ENCODE measurements around the gene SERTAD4. TPM values are rescaled to one million over a fixed set of nuclear protein-coding genes. Genes with fewer than 3 reads are reported as not detected.

SERTAD4 gene
- polyA plus RNA-seq, 3 donors: not detected

DNA sequence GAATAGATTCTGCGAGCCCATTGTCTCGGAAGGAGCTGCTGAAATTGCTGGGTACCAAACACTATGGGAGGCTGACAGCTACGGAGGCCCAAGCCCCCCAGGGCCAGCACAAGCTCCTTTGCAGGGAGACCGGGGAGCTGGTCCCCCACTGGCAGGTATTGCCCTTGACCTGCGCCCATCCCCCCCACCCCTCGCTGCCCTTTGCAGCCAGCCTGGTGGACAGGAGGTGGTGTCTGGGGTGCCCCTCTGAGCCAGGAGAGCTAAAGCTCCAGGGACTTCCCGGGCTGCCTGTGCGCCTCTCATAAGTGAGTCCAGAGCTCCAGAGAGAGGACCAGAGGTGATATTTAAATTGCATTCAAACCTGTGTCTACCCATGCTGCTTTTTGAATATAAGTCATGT, 5.4 kb downstream of the SERTAD4 start:
- Histone ChIP-seq H3K27ac (ENCODE audit: low read depth in 1 of 2, low read length in 2 of 2) (no peak overlapping the region), H3K4me3 (replicated peaks in 1 of 3; ENCODE audit: low read depth in 2 of 3, low read length in 3 of 3) (no peak overlapping the region), H2AFZ (ENCODE audit: insufficient read depth, low read depth, low read length, poor library complexity, severe bottlenecking) (no peak overlapping the region), H3K9ac (ENCODE audit: insufficient read depth, low read length, poor library complexity, severe bottlenecking) (no peak overlapping the region), H3K36me3 (replicated peaks in 1 of 2; ENCODE audit: control insufficient read depth in 1 of 2, insufficient read depth in 2 of 2, low read length in 2 of 2) (no peaks in the 10 kb centered on the region), H3K27me3 (ENCODE audit: control insufficient read depth in 2 of 2, insufficient read depth in 2 of 2, low read length in 2 of 2) (peaks cover 45 to 68% of the 10 kb centered on the region in 2 donors), H3K4me2 (replicated peaks; ENCODE audit: extremely low read depth, low read length, poor library complexity, severe bottlenecking) (no peak overlapping the region), H3K79me2 (ENCODE audit: insufficient read depth, low read length) (no peaks in the 10 kb centered on the region), H4K20me1 (ENCODE audit: insufficient read depth, low read length) (no peaks in the 10 kb centered on the region), H3K9me3 (replicated peaks in 1 of 2; ENCODE audit: control insufficient read depth in 1 of 2, insufficient read depth in 1 of 2, low read length in 2 of 2) (no peaks in the 10 kb centered on the region), H3K4me1 (ENCODE audit: control insufficient read depth in 1 of 2, insufficient read depth in 2 of 2, low read length in 2 of 2) (no peaks in the 10 kb centered on the region)
- TF ChIP-seq CTCF (IDR thresholded peaks at IDR 0.05): no peak
- intact Hi-C loops (cut with micrococcal nuclease): no loop called here
- Mint-ChIP-seq H3K4me3 (no peak overlapping the region), H3K27ac (no peak overlapping the region), H3K4me1 (no peaks in the 10 kb centered on the region), H3K27me3 (ENCODE audit: low read depth in 3 of 3) (peaks cover 37 to 64% (median 50%) of the 10 kb centered on the region in 3 donors), H3K36me3 (no peaks in the 10 kb centered on the region), H3K9me3 (peaks cover 0 to 5% (median 0%) of the 10 kb centered on the region in 7 donors)
- DNase-seq: no peak
- 97% methylated on average over 6 of the region's 8 CpGs for WGBS (ENCODE audit: insufficient coverage)

DNA sequence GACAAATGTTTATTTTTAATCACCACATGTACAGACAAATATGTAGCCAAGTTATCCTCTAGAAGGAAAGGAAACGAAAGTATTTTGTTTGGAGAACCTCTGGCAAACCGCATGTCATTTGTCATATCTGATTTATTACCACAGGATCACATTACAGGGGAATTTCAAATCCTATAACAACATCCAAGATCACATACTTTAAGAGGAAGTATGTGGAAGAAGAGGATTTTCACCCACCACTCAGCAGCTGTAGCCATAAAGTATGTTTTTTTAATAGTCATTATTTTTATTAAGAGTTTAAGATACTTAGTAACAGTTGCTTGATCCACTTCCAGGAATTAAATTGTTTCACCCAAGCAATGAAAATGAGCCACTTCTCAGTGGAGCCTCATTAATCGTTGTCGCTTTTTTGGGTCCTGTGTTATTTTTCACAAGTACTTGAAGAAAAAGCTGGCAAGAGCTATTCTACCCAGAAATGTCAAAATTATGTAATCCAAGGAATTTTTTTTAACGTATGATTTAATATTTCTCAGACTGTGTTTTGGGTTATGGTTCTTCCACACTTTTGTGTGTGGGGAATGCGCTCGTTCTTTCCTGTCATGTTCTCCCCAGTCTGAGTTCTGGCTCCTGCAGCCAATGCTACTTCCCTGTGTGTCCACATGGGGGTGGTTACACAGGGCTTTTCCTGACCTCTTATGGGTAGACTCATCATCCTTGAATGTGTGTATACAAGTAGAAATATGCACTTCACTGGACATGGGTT, 6.9 kb downstream of the SERTAD4 start:
- Mint-ChIP-seq H3K9me3 (peaks cover 0 to 1% (median 0%) of the 10 kb centered on the region in 7 donors), H3K36me3 (no peaks in the 10 kb centered on the region), H3K27ac (no peak overlapping the region), H3K27me3 (ENCODE audit: low read depth in 3 of 3) (peaks cover 28 to 55% (median 37%) of the 10 kb centered on the region in 3 donors), H3K4me1 (no peaks in the 10 kb centered on the region), H3K4me3 (no peak overlapping the region)
- Histone ChIP-seq H3K9ac (ENCODE audit: insufficient read depth, low read length, poor library complexity, severe bottlenecking) (no peak overlapping the region), H3K4me1 (ENCODE audit: control insufficient read depth in 1 of 2, insufficient read depth in 2 of 2, low read length in 2 of 2) (no peaks in the 10 kb centered on the region), H3K79me2 (ENCODE audit: insufficient read depth, low read length) (no peaks in the 10 kb centered on the region), H3K27ac (ENCODE audit: low read depth in 1 of 2, low read length in 2 of 2) (no peak overlapping the region), H2AFZ (ENCODE audit: insufficient read depth, low read depth, low read length, poor library complexity, severe bottlenecking) (no peak overlapping the region), H3K9me3 (replicated peaks in 1 of 2; ENCODE audit: control insufficient read depth in 1 of 2, insufficient read depth in 1 of 2, low read length in 2 of 2) (no peaks in the 10 kb centered on the region), H3K36me3 (replicated peaks in 1 of 2; ENCODE audit: control insufficient read depth in 1 of 2, insufficient read depth in 2 of 2, low read length in 2 of 2) (no peaks in the 10 kb centered on the region), H3K4me3 (replicated peaks in 1 of 3; ENCODE audit: low read depth in 2 of 3, low read length in 3 of 3) (no peak overlapping the region), H4K20me1 (ENCODE audit: insufficient read depth, low read length) (no peaks in the 10 kb centered on the region), H3K27me3 (ENCODE audit: control insufficient read depth in 2 of 2, insufficient read depth in 2 of 2, low read length in 2 of 2) (peaks cover 39 to 54% of the 10 kb centered on the region in 2 donors), H3K4me2 (replicated peaks; ENCODE audit: extremely low read depth, low read length, poor library complexity, severe bottlenecking) (no peak overlapping the region)
- TF ChIP-seq CTCF (IDR thresholded peaks at IDR 0.05): peak; percentile 10
- 100% methylated on average over 2 of the region's 7 CpGs for WGBS (ENCODE audit: insufficient coverage)
- intact Hi-C loops (cut with micrococcal nuclease): no loop called here
- DNase-seq: no peak

Data from CD14-positive monocyte (primary cell).